Measurements from ENCODE around the gene C1QTNF9. TPM values are rescaled to one million over a fixed set of nuclear protein-coding genes. Genes with fewer than 3 reads are reported as not detected.
"Not testable (repeated sequence)": the region's sequence is repeated elsewhere in the genome, so short reads cannot be mapped to it uniquely, and the experiment has no call there.

The C1QTNF9 gene
- total RNA-seq, 4 donors from 2014 or later = not detected

GRCh38 chr13:24348797-24349515 is 39.6 kb downstream of the C1QTNF9 start:
- 74 to 76% methylated on average over 6 of the region's 6 CpGs for WGBS, 2 donors
- H3K27ac ChIP-seq = no peak overlapping the region
- H3K4me3 ChIP-seq (replicated peaks in 1 of 3) = no peak overlapping the region
- DNase-seq = no peak
- H3K36me3 ChIP-seq = no peaks in the 10 kb centered on the region
- no peaks in the 10 kb centered on the region for H3K9me3 ChIP-seq
- TF ChIP-seq POLR2A (IDR thresholded peaks at IDR 0.05) (no peak), CTCF (IDR thresholded peaks at IDR 0.05) (no peak)
- intact Hi-C loops (cut with DNase I) = no loop called here
- H3K4me1 ChIP-seq = no peaks in the 10 kb centered on the region
- no peaks in the 10 kb centered on the region for H3K27me3 ChIP-seq

GRCh38 chr13:24349778-24350664 is 40.6 kb downstream of the C1QTNF9 start:
- H3K36me3 ChIP-seq; DNase-seq; intact Hi-C loops (cut with DNase I); H3K27me3 ChIP-seq; H3K4me3 ChIP-seq (replicated peaks in 1 of 3); H3K4me1 ChIP-seq; H3K27ac ChIP-seq; H3K9me3 ChIP-seq: not testable (repeated sequence)
- 94% methylated on average over 3 of the region's 3 CpGs for WGBS, 2 donors

GRCh38 chr13:24351423-24351822 is 42.0 kb downstream of the C1QTNF9 start:
- Histone ChIP-seq H3K36me3 (no peaks in the 10 kb centered on the region), H3K4me1 (no peaks in the 10 kb centered on the region), H3K4me3 (replicated peaks in 1 of 3) (no peak overlapping the region), H3K9me3 (no peaks in the 10 kb centered on the region), H3K27me3 (no peaks in the 10 kb centered on the region), H3K27ac (no peak overlapping the region)
- intact Hi-C loops (cut with DNase I) = no loop called here
- 85 to 89% methylated on average over 3 of the region's 3 CpGs for WGBS, 2 donors
- no peak for DNase-seq
- TF ChIP-seq CTCF (IDR thresholded peaks at IDR 0.05) (no peak), POLR2A (IDR thresholded peaks at IDR 0.05) (no peak)

GRCh38 chr13:24353736-24354135 is 44.4 kb downstream of the C1QTNF9 start:
- WGBS, 2 donors = 89 to 94% methylated on average over 1 of the region's 1 CpG
- intact Hi-C loops (cut with DNase I) = no loop called here
- TF ChIP-seq POLR2A (IDR thresholded peaks at IDR 0.05) (no peak), CTCF (IDR thresholded peaks at IDR 0.05) (no peak)

GRCh38 chr13:24355103-24355502 is 45.7 kb downstream of the C1QTNF9 start:
- WGBS, 2 donors = 85 to 90% methylated on average over 11 to 13 of the region's 13 CpGs
- no peak for DNase-seq
- H3K4me3 ChIP-seq (replicated peaks in 1 of 3) = no peak overlapping the region
- H3K9me3 ChIP-seq = no peaks in the 10 kb centered on the region
- intact Hi-C loops (cut with DNase I) = no loop called here
- H3K4me1 ChIP-seq = no peaks in the 10 kb centered on the region
- no peaks in the 10 kb centered on the region for H3K36me3 ChIP-seq
- no peak for TF ChIP-seq POLR2A (IDR thresholded peaks at IDR 0.05)
- no peaks in the 10 kb centered on the region for H3K27me3 ChIP-seq
- H3K27ac ChIP-seq = no peak overlapping the region

More at GRCh38 chr13:24353736-24354135, 44.4 kb downstream of the C1QTNF9 start:
- Histone ChIP-seq H3K27me3 (no peaks in the 10 kb centered on the region), H3K36me3 (no peaks in the 10 kb centered on the region), H3K27ac (no peak overlapping the region), H3K4me3 (replicated peaks in 1 of 3) (no peak overlapping the region), H3K9me3 (no peaks in the 10 kb centered on the region), H3K4me1 (no peaks in the 10 kb centered on the region)
- no peak for DNase-seq

GRCh38 chr13:24356270-24356669 is 46.9 kb downstream of the C1QTNF9 start:
- no peak overlapping the region for H3K27ac ChIP-seq
- WGBS, 2 donors = 86 to 87% methylated on average over 7 of the region's 7 CpGs
- intact Hi-C loops (cut with DNase I) = no loop called here

More at GRCh38 chr13:24356270-24356669, 46.9 kb downstream of the C1QTNF9 start:
- H3K27me3 ChIP-seq = no peaks in the 10 kb centered on the region
- no peak overlapping the region for H3K4me3 ChIP-seq (replicated peaks in 1 of 3)
- no peak for DNase-seq
- no peaks in the 10 kb centered on the region for H3K36me3 ChIP-seq
- TF ChIP-seq POLR2A (IDR thresholded peaks at IDR 0.05) (no peak), CTCF (IDR thresholded peaks at IDR 0.05) (no peak)
- no peaks in the 10 kb centered on the region for H3K4me1 ChIP-seq
- no peaks in the 10 kb centered on the region for H3K9me3 ChIP-seq
